Measurements from ENCODE around the gene MYO5B. TPM values are rescaled to one million over a fixed set of nuclear protein-coding genes. Genes with fewer than 3 reads are reported as not detected.

Gene MYO5B
- polyA plus RNA-seq, 2 of the 4 experiments (the other 2 are of a cell fraction) = 6.4 to 18.4 TPM

DNA sequence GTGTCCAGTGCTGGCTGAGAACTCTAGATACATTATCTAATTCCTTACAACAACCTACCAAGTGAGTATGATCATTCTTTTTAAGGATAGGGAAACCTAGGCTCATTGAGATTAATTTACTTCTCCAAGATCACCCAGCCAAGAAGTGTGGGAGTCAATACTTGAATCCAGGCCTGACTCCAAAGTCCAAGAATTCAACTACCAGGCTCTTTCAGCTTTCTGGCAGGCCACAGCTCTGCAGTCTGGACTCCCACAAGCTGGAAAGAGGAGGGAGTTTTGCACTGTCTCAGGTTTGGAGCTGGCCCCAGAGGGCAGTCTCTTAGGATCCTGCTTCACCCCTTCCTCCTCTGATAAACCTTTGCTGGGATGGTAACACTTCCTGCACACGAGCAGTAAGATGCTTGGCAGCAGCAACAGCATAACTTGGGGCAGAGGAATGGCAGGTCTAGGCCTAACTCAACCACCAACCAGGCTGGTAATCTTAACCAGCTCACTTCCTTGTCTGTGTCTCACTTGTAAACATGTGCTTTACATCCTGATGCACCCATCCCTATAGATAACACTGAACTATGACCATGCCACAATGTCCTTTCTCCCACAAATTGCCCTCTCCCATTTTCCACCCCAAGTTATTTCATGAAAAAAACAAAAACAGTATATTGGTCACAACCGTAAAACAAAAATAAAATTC, 270.5 kb downstream of the MYO5B start:
- H3K9me3 ChIP-seq = no peaks in the 10 kb centered on the region
- H3K4me1 ChIP-seq = no peaks in the 10 kb centered on the region
- DNase-seq (ENCODE audit: low read depth in 1 of 2, low spot score in 1 of 2) (no peak), ATAC-seq (no peak), FAIRE-seq (no peak)
- H3K4me3 ChIP-seq = no peak overlapping the region
- TF ChIP-seq, protein P1, sequence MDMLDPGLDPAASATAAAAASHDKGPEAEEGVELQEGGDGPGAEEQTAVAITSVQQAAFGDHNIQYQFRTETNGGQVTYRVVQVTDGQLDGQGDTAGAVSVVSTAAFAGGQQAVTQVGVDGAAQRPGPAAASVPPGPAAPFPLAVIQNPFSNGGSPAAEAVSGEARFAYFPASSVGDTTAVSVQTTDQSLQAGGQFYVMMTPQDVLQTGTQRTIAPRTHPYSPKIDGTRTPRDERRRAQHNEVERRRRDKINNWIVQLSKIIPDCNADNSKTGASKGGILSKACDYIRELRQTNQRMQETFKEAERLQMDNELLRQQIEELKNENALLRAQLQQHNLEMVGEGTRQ (IDR thresholded peaks at IDR 0.05) = no peak
- TF ChIP-seq BCL3 (IDR thresholded peaks at IDR 0.05) = no peak
- TF ChIP-seq CHD4 (IDR thresholded peaks at IDR 0.05; ENCODE audit: borderline replicate concordance) = no peak
- TF ChIP-seq ZNF302 (CRISPR knock-in tag; IDR thresholded peaks at IDR 0.05) = no peak
- TF ChIP-seq ZFP36 (IDR thresholded peaks at IDR 0.05; ENCODE audit: borderline replicate concordance, partially characterized antibody) = no peak
- no peak for TF ChIP-seq CBX2 (IDR thresholded peaks at IDR 0.05; ENCODE audit: borderline replicate concordance, low read depth)
- TF ChIP-seq RFX5 (IDR thresholded peaks at IDR 0.05) = no peak
- TF ChIP-seq ATOH8 (CRISPR knock-in tag; IDR thresholded peaks at IDR 0.05; ENCODE audit: low read depth) = no peak
- TF ChIP-seq FOSL2 (IDR thresholded peaks at IDR 0.05) = no peak
- TF ChIP-seq FOSL2 (CRISPR knock-in tag; IDR thresholded peaks at IDR 0.05) = no peak
- TF ChIP-seq EP300 (IDR thresholded peaks at IDR 0.05) = no peak
- no peak for TF ChIP-seq FOSB (CRISPR knock-in tag; IDR thresholded peaks at IDR 0.05)
- no peak for TF ChIP-seq RNF2 (IDR thresholded peaks at IDR 0.05; ENCODE audit: borderline replicate concordance, low read depth)
- TF ChIP-seq TFCP2L1 (CRISPR knock-in tag; IDR thresholded peaks at IDR 0.05) = no peak
- no peak for TF ChIP-seq ESRRA (IDR thresholded peaks at IDR 0.05; ENCODE audit: borderline replicate concordance, low read length)
- no peak for TF ChIP-seq CBX8 (IDR thresholded peaks at IDR 0.05)
- TF ChIP-seq, protein P2, sequence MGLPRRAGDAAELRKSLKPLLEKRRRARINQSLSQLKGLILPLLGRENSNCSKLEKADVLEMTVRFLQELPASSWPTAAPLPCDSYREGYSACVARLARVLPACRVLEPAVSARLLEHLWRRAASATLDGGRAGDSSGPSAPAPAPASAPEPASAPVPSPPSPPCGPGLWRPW (IDR thresholded peaks at IDR 0.05) = no peak
- TF ChIP-seq KDM1A (IDR thresholded peaks at IDR 0.05; ENCODE audit: low read depth) = no peak
- no peak for TF ChIP-seq POLR2AphosphoS2 (conservative IDR thresholded peaks at IDR 0.05; ENCODE audit: low read length)
- WGBS (ENCODE audit: missing lambda C conversion rate) = 48% methylated on average over 2 of the region's 2 CpGs
- ChIA-PET CTCF (no interaction called here), POLR2A (no interaction called here)
- H3K4me2 ChIP-seq = no peak overlapping the region
- no peak overlapping the region for H3K27ac ChIP-seq

GRCh38 chr18:49922228-49922627, 272.7 kb downstream of the MYO5B start:
- Histone ChIP-seq H3K27ac (no peak overlapping the region), H3K9me3 (no peaks in the 10 kb centered on the region), H3K4me1 (no peaks in the 10 kb centered on the region), H3K4me3 (no peak overlapping the region), H3K4me2 (no peak overlapping the region)
- no peak for FAIRE-seq
- 30% methylated on average over 2 of the region's 2 CpGs for WGBS (ENCODE audit: missing lambda C conversion rate)
- no peak for ATAC-seq
- TF ChIP-seq JUNB (IDR thresholded peaks at IDR 0.05) = no peak
- TF ChIP-seq RCOR1 (IDR thresholded peaks at IDR 0.05; ENCODE audit: low read depth, low read length) = no peak
- no peak for TF ChIP-seq HOXB5 (CRISPR knock-in tag; IDR thresholded peaks at IDR 0.05)
- TF ChIP-seq HOXA7 (CRISPR knock-in tag; IDR thresholded peaks at IDR 0.05) = no peak
- no peak for TF ChIP-seq NR3C1 (IDR thresholded peaks at IDR 0.05)
- TF ChIP-seq MYC (IDR thresholded peaks at IDR 0.05; ENCODE audit: borderline replicate concordance, low read length) = no peak
- no peak for TF ChIP-seq CHD2 (IDR thresholded peaks at IDR 0.05; ENCODE audit: low read length, partially characterized antibody)
- TF ChIP-seq RNF2 (IDR thresholded peaks at IDR 0.05; ENCODE audit: borderline replicate concordance, low read depth) = no peak
- no peak for TF ChIP-seq E2F6 (IDR thresholded peaks at IDR 0.05; ENCODE audit: borderline replicate concordance, low read depth)
- no peak for DNase-seq (ENCODE audit: low read depth in 1 of 2, low spot score in 1 of 2)
- ChIA-PET POLR2A (no interaction called here), CTCF (no interaction called here)

Measured in A549 (cell line).